DND-41 (cell line): ENCODE measurements around the gene DUSP8.

Source experiments
- CTCF ChIP-seq: IDR thresholded peaks from 2 replicates; pipeline ENCODE4 v1.5.1; 2012; ENCODE audit warnings: borderline replicate concordance, low read length, moderate library complexity, mild to moderate bottlenecking; ENCODE audit not compliant: poor library complexity, severe bottlenecking; ENCODE audit errors: extremely low read depth
- EZH2 ChIP-seq: IDR thresholded peaks from 3 replicates; pipeline ENCODE4 v1.6.1; 2012; ENCODE audit warnings: borderline replicate concordance, low read depth, mild to moderate bottlenecking, moderate library complexity, low read length, inconsistent platforms; ENCODE audit not compliant: severe bottlenecking

- no peak for TF ChIP-seq CTCF
- no peak for TF ChIP-seq EZH2
These were observed 22.4 kb downstream of the DUSP8 start for GRCh38 chr11:1549338-1550330.
